Caco-2 (cell line): Measurements from ENCODE around the gene ZNF222. TPM values are rescaled to one million over a fixed set of nuclear protein-coding genes. Genes with fewer than 3 reads are reported as not detected.

Experiments used
- BruUV-seq: library from RNA; stranded (reverse); fragments of 400-500 nt; replicated peaks from 2 replicates; lab custom pipeline; 2021; lab: Mats Ljungman, UMichigan
- CTCF ChIA-PET: fragments of 300-600 bp; sonication (Branson Sonifier 250); formaldehyde crosslinking; loops from one replicate; lab custom pipeline; 2022; ENCODE audit warnings: antibody characterized with exemption; lab: Charles Lee
- POLR2A ChIA-PET: fragments of 300-600 bp; sonication (Branson Sonifier 250); formaldehyde crosslinking; loops from one replicate; lab custom pipeline; 2022; ENCODE audit warnings: antibody characterized with exemption; lab: Charles Lee
- DNase-seq, 2 experiments: peaks; one replicate each; pipeline versions ENCODE4 v3.0.0 to v3.0.0-alpha.2; 2020 to 2022
- H3K27me3 ChIP-seq: replicated peaks from 2 replicates; pipeline ENCODE4 v1.6.0; 2011; ENCODE audit warnings: low read length; ENCODE audit not compliant: control insufficient read depth, insufficient read depth
- H3K36me3 ChIP-seq: 2 replicates; pipeline ENCODE4 v1.5.1; 2011; ENCODE audit warnings: low read length; ENCODE audit not compliant: control insufficient read depth, insufficient read depth
- H3K4me1 ChIP-seq: fragments of 250-450 bp; sonication (Bioruptor Pico); 2 replicates; pipeline ENCODE4 v1.5.1; 2020; ENCODE audit warnings: mild to moderate bottlenecking
- H3K4me3 ChIP-seq: 2 replicates; pipeline ENCODE4 v1.5.1; 2011; ENCODE audit warnings: low read depth, mild to moderate bottlenecking, control low read depth, low read length
- H3K9me3 ChIP-seq: fragments of 250-450 bp; sonication (Bioruptor Pico); 2 replicates; pipeline ENCODE4 v1.5.1; 2020; ENCODE audit warnings: mild to moderate bottlenecking, moderate library complexity
- H3K27ac Mint-ChIP-seq: one replicate; pipeline ENCODE4 v1.8.0; 2022; ENCODE audit warnings: mixed read lengths; ENCODE audit not compliant: unreplicated experiment
- H3K27me3 Mint-ChIP-seq: one replicate; pipeline ENCODE4 v1.8.0; 2022; ENCODE audit warnings: mixed read lengths; ENCODE audit not compliant: insufficient read depth, unreplicated experiment
- H3K36me3 Mint-ChIP-seq: one replicate; pipeline ENCODE4 v1.8.0; 2022; ENCODE audit warnings: mild to moderate bottlenecking, mixed read lengths; ENCODE audit not compliant: insufficient read depth, unreplicated experiment
- H3K4me1 Mint-ChIP-seq: one replicate; pipeline ENCODE4 v1.8.0; 2022; ENCODE audit warnings: low read depth, mixed read lengths; ENCODE audit not compliant: unreplicated experiment
- H3K4me3 Mint-ChIP-seq: one replicate; pipeline ENCODE4 v1.8.0; 2022; ENCODE audit warnings: mild to moderate bottlenecking, moderate library complexity, mixed read lengths; ENCODE audit not compliant: unreplicated experiment
- H3K9me3 Mint-ChIP-seq: one replicate; pipeline ENCODE4 v1.8.0; 2022; ENCODE audit warnings: mixed read lengths; ENCODE audit not compliant: unreplicated experiment
- intact Hi-C: fragments of 100-400 bp; cut with micrococcal nuclease; formaldehyde crosslinking; loops from one replicate; pipeline ENCODE4 v1.10.0; 2022; ENCODE audit not compliant: unreplicated experiment
- total RNA-seq: library from RNA; stranded (reverse); gene quantifications from 2 replicates; pipeline ENCODE4 v1.2.3, GENCODE V29; 2022
- TF ChIP-seq, protein P1 (sequence below), 2 experiments: fragments of 200-600 bp in 1 of 2; IDR thresholded peaks; 1 replicate in 1 of 2; 2 replicates in 1 of 2; pipeline versions ENCODE4 v1.5.1 to v1.8.0; 2011 to 2022; ENCODE audit warnings: antibody characterized with exemption in 1 of 2, control low read depth in 1 of 2, inconsistent platforms in 1 of 2, low read depth in 1 of 2, low read length in 1 of 2, mild to moderate bottlenecking in 1 of 2, moderate library complexity in 1 of 2; ENCODE audit not compliant: insufficient read depth in 1 of 2, severe bottlenecking in 1 of 2, unreplicated experiment in 1 of 2

Gene ZNF222
- total RNA-seq, 1 experiment from 2014 or later = 4.4 TPM

DNA sequence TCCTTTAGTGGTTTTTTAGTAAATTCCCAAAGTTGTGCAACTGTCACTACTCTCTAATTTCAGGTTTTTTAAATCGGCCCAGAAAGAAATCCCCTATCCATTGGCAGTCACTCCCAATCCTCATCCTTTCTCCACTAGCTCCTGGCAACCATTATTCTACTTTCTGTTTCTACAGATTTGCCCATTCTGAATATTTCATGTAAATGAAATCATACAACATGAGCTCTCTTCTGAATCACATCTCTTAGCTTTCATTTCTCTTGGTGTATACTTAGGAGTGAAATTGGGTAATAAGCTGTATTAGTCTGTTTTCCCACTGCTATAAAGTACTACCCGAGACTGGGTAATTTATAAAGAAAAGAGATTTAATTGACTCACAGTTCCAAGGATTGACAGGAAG lies 17.0 kb downstream of the ZNF222 start:
- H3K36me3 ChIP-seq = no peaks in the 10 kb centered on the region
- ChIA-PET CTCF (no interaction called here), POLR2A (no interaction called here)
- BruUV-seq = no TSS peak
- peaks cover 29% of the 10 kb centered on the region for H3K9me3 Mint-ChIP-seq
- no peak overlapping the region for H3K27ac Mint-ChIP-seq
- intact Hi-C loops = no loop called here
- TF ChIP-seq, protein P1, sequence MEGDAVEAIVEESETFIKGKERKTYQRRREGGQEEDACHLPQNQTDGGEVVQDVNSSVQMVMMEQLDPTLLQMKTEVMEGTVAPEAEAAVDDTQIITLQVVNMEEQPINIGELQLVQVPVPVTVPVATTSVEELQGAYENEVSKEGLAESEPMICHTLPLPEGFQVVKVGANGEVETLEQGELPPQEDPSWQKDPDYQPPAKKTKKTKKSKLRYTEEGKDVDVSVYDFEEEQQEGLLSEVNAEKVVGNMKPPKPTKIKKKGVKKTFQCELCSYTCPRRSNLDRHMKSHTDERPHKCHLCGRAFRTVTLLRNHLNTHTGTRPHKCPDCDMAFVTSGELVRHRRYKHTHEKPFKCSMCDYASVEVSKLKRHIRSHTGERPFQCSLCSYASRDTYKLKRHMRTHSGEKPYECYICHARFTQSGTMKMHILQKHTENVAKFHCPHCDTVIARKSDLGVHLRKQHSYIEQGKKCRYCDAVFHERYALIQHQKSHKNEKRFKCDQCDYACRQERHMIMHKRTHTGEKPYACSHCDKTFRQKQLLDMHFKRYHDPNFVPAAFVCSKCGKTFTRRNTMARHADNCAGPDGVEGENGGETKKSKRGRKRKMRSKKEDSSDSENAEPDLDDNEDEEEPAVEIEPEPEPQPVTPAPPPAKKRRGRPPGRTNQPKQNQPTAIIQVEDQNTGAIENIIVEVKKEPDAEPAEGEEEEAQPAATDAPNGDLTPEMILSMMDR (IDR thresholded peaks at IDR 0.05; ENCODE audit: insufficient read depth in 1 of 2, low read depth in 1 of 2, low read length in 1 of 2, severe bottlenecking in 1 of 2, unreplicated experiment in 1 of 2) = no peak
- H3K36me3 Mint-ChIP-seq = no peaks in the 10 kb centered on the region
- no peak overlapping the region for H3K4me3 Mint-ChIP-seq
- H3K4me1 ChIP-seq = no peaks in the 10 kb centered on the region
- peaks cover 9% of the 10 kb centered on the region for H3K27me3 Mint-ChIP-seq
- H3K27me3 ChIP-seq = no peaks in the 10 kb centered on the region
- no peak for DNase-seq
- H3K4me1 Mint-ChIP-seq = no peaks in the 10 kb centered on the region
- H3K9me3 ChIP-seq = peaks cover 27% of the 10 kb centered on the region
- no peak overlapping the region for H3K4me3 ChIP-seq

DNA sequence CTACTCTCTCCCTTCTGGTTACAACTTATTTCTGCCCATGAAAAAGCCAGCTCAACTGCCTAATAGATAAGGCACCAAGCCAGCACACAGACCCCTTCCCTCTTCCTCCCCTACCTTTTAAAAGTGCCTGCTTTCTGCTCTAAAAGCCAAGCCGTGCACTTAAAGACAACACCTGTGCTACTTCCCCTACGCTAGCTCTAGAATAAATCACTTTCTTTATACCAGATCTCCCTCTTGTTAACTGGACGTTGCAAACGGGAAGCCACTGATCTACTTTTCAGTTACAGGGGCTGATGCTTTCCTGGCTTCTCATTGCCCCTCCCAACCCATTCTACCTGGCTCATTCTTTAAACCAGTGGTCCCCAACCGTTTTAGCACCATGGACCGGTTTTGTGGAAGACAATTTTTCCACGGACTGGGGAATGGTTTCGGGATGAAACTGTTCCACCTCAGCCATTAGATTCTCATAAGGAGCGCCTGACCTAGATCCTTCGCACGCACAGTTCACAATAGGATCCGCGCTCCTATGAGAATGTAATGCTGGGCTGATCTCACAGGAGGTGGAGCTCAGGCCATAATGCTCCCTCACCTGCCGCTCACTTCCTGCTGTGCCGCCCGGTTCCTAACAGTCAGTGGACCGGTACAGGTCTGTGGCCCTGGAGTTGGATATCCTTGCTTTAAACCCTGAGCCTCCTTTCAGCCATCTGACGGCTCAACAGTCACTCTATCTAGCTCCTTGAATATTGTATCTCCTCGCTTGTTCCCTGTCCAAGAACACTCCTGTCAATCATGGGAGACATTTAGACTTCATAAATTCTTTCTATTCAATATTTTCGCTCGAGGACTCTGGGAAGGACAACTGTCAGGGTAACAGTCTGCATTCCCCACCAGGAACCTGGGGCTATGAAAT lies 25.8 kb downstream of the ZNF222 start:
- H3K4me1 ChIP-seq = peaks cover 7% of the 10 kb centered on the region
- Mint-ChIP-seq H3K4me1 (peaks cover 30% of the 10 kb centered on the region), H3K9me3 (no peaks in the 10 kb centered on the region), H3K4me3 (peak overlapping the region; percentile 74), H3K27ac (peak overlapping the region; percentile 85), H3K27me3 (no peaks in the 10 kb centered on the region), H3K36me3 (peaks cover 30% of the 10 kb centered on the region)
- intact Hi-C loops = loop anchor here (1.0 to 10.0 kb wide), 7 partner anchors 21 to 96 kb away; partner anchors contain the start of genes ZNF155, ZNF221, ZNF222 and ZNF224
- POLR2A ChIA-PET = interaction anchor here (0.5 to 1.1 kb wide), 8 partner anchors 33 to 224 kb away, joined by 3 to 8 read pairs (median 5); partner anchors contain the start of genes ZNF224, ZNF226, ZNF227 and ZNF283
- BruUV-seq = TSS peak; percentile 66
- TF ChIP-seq, protein P1 (IDR thresholded peaks at IDR 0.05; ENCODE audit: insufficient read depth in 1 of 2, low read depth in 1 of 2, low read length in 1 of 2, severe bottlenecking in 1 of 2, unreplicated experiment in 1 of 2) = no peak
- H3K4me3 ChIP-seq = peak overlapping the region; percentile 69
- peak; percentile 74 to 78 for DNase-seq
- peaks cover 4% of the 10 kb centered on the region; the same call in 1 of the 2 replicates for H3K36me3 ChIP-seq
- H3K27me3 ChIP-seq = no peaks in the 10 kb centered on the region
- CTCF ChIA-PET = interaction anchor here (0.5 to 1.1 kb wide), 3 partner anchors 44 to 224 kb away, joined by 3 to 4 read pairs (median 3); partner anchors contain the start of gene ZNF283
- H3K9me3 ChIP-seq = peaks cover 7% of the 10 kb centered on the region; the same call in 1 of the 2 replicates
